NOMO-1 treated with dmso at 0.1 percent for 144 hours (cell line): ENCODE measurements around the gene EIF2S1.
"Not testable (repeated sequence)": the region's sequence is repeated elsewhere in the genome, so short reads cannot be mapped to it uniquely, and the experiment has no call there.

ENCODE experiments used
- DNase-seq: peaks from one replicate; lab custom pipeline; 2025; ENCODE audit not compliant: unreplicated experiment; lab: John Stamatoyannopoulos, UW

The EIF2S1 gene

GRCh38 chr14:67371247-67372148, 11.4 kb downstream of the EIF2S1 start:
- no peak for DNase-seq

- DNase-seq, result no peak
Measured at GRCh38 chr14:67372833-67373232, 12.7 kb downstream of the EIF2S1 start.

GRCh38 chr14:67373347-67373746, 13.2 kb downstream of the EIF2S1 start:
- no peak for DNase-seq

GRCh38 chr14:67377916-67378315, 17.8 kb downstream of the EIF2S1 start:
- DNase-seq, result no peak

GRCh38 chr14:67385120-67385519, 25.0 kb downstream of the EIF2S1 start:
- no peak for DNase-seq

- DNase-seq, result no peak
Measured at GRCh38 chr14:67385618-67386017, 25.5 kb downstream of the EIF2S1 start.

GRCh38 chr14:67387195-67387594, 27.1 kb downstream of the EIF2S1 start:
- no peak for DNase-seq

GRCh38 chr14:67389275-67389674, 29.1 kb downstream of the EIF2S1 start:
- DNase-seq, result no peak

GRCh38 chr14:67389811-67390534, 29.8 kb downstream of the EIF2S1 start:
- no peak for DNase-seq

- DNase-seq, result no peak
Measured at GRCh38 chr14:67391268-67391667, 31.1 kb downstream of the EIF2S1 start.

- DNase-seq, result no peak
Measured at GRCh38 chr14:67392123-67392522, 32.0 kb downstream of the EIF2S1 start.

- no peak for DNase-seq
Measured at GRCh38 chr14:67392800-67393199, 32.7 kb downstream of the EIF2S1 start.

- DNase-seq, result no peak
Measured at GRCh38 chr14:67393689-67394088, 33.6 kb downstream of the EIF2S1 start.

- DNase-seq, result no peak
Measured at GRCh38 chr14:67395086-67395875, 35.2 kb downstream of the EIF2S1 start.

- DNase-seq, result no peak
Measured at GRCh38 chr14:67395876-67396189, 35.7 kb downstream of the EIF2S1 start.

GRCh38 chr14:67396381-67396970, 36.3 kb downstream of the EIF2S1 start:
- no peak for DNase-seq

GRCh38 chr14:67397536-67397935, 37.4 kb downstream of the EIF2S1 start:
- DNase-seq, result no peak

GRCh38 chr14:67400434-67400833, 40.3 kb downstream of the EIF2S1 start:
- no peak for DNase-seq

- DNase-seq, result no peak
Measured at GRCh38 chr14:67405771-67406170, 45.6 kb downstream of the EIF2S1 start.

- DNase-seq, result not testable (repeated sequence)
Measured at GRCh38 chr14:67408122-67408801, 48.1 kb downstream of the EIF2S1 start.

GRCh38 chr14:67409461-67409860, 49.3 kb downstream of the EIF2S1 start:
- no peak for DNase-seq
